Transverse colon (tissue), 4 donors: ENCODE data around the gene ZNF502.

ENCODE experiments used
- CTCF ChIP-seq, 5 experiments: fragments of 200-600 bp in 3 of 5; fragments of 450-650 bp in 2 of 5; sonication (generic) in 3 of 5; IDR thresholded peaks; 1 replicate in 2 of 5; 2 replicates in 3 of 5; pipeline ENCODE4 v1.5.1; 2016 to 2017; ENCODE audit warnings: antibody characterized with exemption in 5 of 5, inconsistent platforms in 3 of 5, mild to moderate bottlenecking in 2 of 5, moderate library complexity in 1 of 5
- EP300 ChIP-seq: sonication (generic); formaldehyde crosslinking; IDR thresholded peaks from one replicate; pipeline ENCODE4 v1.6.1; 2017; ENCODE audit warnings: antibody characterized with exemption, low read depth
- POLR2AphosphoS5 ChIP-seq, 3 donors: sonication (generic); formaldehyde crosslinking; IDR thresholded peaks; one replicate each; pipeline ENCODE4 v1.6.1; 2016; ENCODE audit warnings: antibody characterized with exemption in 3 of 3

DNA sequence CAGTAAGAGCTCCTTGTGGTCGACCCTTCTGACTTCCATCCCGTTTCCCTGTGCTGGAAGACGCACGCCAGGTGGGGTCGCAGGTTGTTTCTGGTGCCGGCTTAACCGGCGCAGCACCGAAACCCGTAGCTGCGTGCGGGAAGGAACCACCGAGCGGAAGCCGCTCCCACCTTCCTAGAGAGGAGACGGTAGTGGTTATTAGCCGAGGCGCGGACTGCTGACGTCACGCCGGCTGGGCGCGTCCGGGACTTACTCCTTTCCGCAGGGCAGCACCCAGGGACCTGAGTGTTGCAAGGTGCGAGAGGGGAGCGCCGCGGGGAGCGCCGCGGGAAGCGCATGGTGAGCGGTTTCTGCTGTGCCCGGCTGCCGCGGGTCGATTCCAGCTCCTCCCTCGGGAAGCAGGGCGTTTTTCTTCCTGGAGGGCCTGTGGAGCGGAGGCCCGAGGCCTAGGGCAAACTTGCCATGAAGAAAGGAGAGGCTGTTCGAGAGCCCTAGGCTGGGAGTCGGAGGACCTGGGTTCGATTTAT, 17.0 kb downstream of the ZNF502 start, which contains the start of gene ZNF501:
- TF ChIP-seq CTCF (IDR thresholded peaks at IDR 0.05), result no peak
- peak; percentile 47 to 68 (median 66) for TF ChIP-seq POLR2AphosphoS5 (IDR thresholded peaks at IDR 0.05)
- no peak for TF ChIP-seq EP300
